Psoas muscle (tissue), 8 donors: Measurements from ENCODE around the gene FAM83G. TPM values are rescaled to one million over a fixed set of nuclear protein-coding genes. Genes with fewer than 3 reads are reported as not detected.
A peak's percentile ranks its signal among the peaks of the same experiment; 100 is the strongest.
"Not testable (repeated sequence)": the region's sequence is repeated elsewhere in the genome, so short reads cannot be mapped to it uniquely, and the experiment has no call there.

Experiments used
- ATAC-seq, 4 donors: fragments of 200-7000 bp; cut with Tn5 transposase; one replicate each; pipeline ENCODE4 v1.9.1; 2020; ENCODE audit warnings: moderate library complexity in 3 of 4, mild to moderate bottlenecking in 2 of 4
- DNase-seq, 2 donors: peaks; one replicate each; pipeline ENCODE4 v3.0.0-alpha.2; 2020
- H3K27ac ChIP-seq: fragments of 200-600 bp; one replicate; pipeline ENCODE4 v1.8.0; 2022
- H3K27me3 ChIP-seq, 3 donors: fragments of 200-600 bp in 1 of 3; one replicate each; pipeline versions ENCODE4 v1.6.1 to v1.8.0; 2013 to 2022; ENCODE audit warnings: low read length in 2 of 3, mild to moderate bottlenecking in 2 of 3, moderate library complexity in 1 of 3; ENCODE audit not compliant: insufficient read depth in 3 of 3
- H3K36me3 ChIP-seq, 2 donors: fragments of 200-600 bp in 1 of 2; one replicate each; pipeline versions ENCODE4 v1.6.1 to v1.8.0; 2013 to 2022; ENCODE audit warnings: low read depth in 1 of 2, mild to moderate bottlenecking in 1 of 2, moderate library complexity in 1 of 2; ENCODE audit not compliant: insufficient read depth in 1 of 2
- H3K4me1 ChIP-seq: fragments of 200-600 bp; one replicate; pipeline ENCODE4 v1.8.0; 2022
- H3K4me3 ChIP-seq: fragments of 200-600 bp; one replicate; pipeline ENCODE4 v1.8.0; 2022; ENCODE audit warnings: mild to moderate bottlenecking
- H3K9me3 ChIP-seq: fragments of 200-600 bp; one replicate; pipeline ENCODE4 v1.8.0; 2022
- WGBS, 3 donors: extraction: QIAGEN DNeasy Blood & Tissue Kit; methylation state at CpG; one replicate each; pipeline versions ENCODE4 v1.1.6 to v1.1.7; 2013; 5-methylcytosine and 5-hydroxymethylcytosine counted together
- intact Hi-C, 2 donors: fragments of 100-400 bp; cut with DNase I; formaldehyde crosslinking; loops; one replicate each; pipeline versions ENCODE4 v1.11.0 to v1.14.2; 2022
- polyA plus RNA-seq, 3 donors: library from polyadenylated mRNA; stranded (reverse); fragments of 200-250 nt; gene quantifications; one replicate each; pipeline ENCODE4 v1.2.3, GENCODE V29; 2013
- total RNA-seq, 4 donors: library from RNA; stranded (reverse); fragmentation: NEBNext Ultra II Directional in 2 of 4; extraction: Animal tissue kit (Norgen Biotek cat#: 25700) in 2 of 4; gene quantifications; one replicate each; pipeline versions ENCODE4 v1.2.1 to v1.2.4, GENCODE V29; 2021 to 2023
- TF ChIP-seq, protein P1 (sequence below): fragments of 200-600 bp; IDR thresholded peaks from one replicate; pipeline ENCODE4 v1.8.0; 2022; ENCODE audit warnings: antibody characterized with exemption
- donor health status: healthy with polysubstance abuse.
- donor health status: DM: no; HTN: no; CAD: no; lungs with moderate emphysema.
- donor health status: Bipolar disorder and iron deficiency.
- donor health status: healthy.
- donor health status: DM: yes; HTN: yes; CAD: no.
- donor health status: DM: no; HTN: no; CAD: no.
- donor health status: DM: no; HTN: no; CAD: no.
- donor health status: DM: yes; HTN: yes; CAD: no.

Gene FAM83G
- total and polyA plus RNA-seq, 7 donors, result 7.0 to 65.6 (median 9.2) TPM

DNA sequence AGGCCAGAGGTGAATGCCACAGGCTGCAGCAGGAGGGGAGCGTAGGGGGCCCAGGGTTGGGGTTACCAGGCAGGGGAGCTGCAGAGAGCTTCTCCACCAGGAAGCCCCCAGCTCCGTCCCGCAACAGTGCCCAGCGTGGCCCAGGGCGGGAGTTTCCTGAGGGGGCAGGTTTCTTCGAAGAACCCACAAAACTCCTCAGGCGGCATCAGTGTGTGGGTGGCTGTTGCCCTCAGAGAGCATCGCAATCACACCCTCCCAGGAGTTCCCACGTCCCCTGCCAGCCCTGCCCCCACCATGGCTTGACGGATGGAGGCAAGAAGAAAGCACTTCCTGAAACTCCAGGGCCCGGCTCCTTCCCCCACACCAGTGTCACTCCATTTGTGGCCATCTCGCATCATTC, 34.2 kb upstream of the FAM83G start:
- H3K4me1 ChIP-seq, H3K27ac ChIP-seq, H3K9me3 ChIP-seq, intact Hi-C loops, H3K27me3 ChIP-seq, H3K4me3 ChIP-seq, DNase-seq, H3K36me3 ChIP-seq: not testable (repeated sequence)
- no CpG with 5 or more reads among the region's 12 CpGs for WGBS, 3 donors
- peak in 3 of 4 donors; percentile 4 to 12 (median 11) for ATAC-seq

DNA sequence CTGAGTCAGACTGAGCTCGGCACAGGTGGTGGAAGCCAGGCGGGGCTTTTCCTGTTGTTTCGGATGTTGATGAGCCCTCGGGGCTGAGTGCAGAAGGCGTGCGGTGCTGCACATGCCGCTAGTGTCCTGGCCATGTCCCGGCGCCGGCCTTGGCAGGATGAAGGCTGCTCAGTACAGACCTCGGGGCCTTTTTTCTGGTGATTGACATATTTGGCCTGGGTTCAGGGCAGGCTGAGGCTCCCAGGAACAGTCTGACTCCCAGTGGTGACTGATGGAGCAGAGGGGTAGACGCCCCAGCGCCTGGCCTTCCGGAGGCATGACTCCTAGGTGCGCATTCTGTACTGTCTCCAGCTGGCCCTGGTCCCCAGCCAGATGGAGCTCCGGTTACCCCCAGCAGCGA, 33.4 kb upstream of the FAM83G start:
- H3K4me1 ChIP-seq, DNase-seq, H3K27ac ChIP-seq, H3K27me3 ChIP-seq, H3K36me3 ChIP-seq, H3K9me3 ChIP-seq, intact Hi-C loops, H3K4me3 ChIP-seq: not testable (repeated sequence)
- WGBS, 3 donors, result no CpG with 5 or more reads among the region's 17 CpGs
- ATAC-seq, result peak; percentile 84 to 95 (median 94)

DNA sequence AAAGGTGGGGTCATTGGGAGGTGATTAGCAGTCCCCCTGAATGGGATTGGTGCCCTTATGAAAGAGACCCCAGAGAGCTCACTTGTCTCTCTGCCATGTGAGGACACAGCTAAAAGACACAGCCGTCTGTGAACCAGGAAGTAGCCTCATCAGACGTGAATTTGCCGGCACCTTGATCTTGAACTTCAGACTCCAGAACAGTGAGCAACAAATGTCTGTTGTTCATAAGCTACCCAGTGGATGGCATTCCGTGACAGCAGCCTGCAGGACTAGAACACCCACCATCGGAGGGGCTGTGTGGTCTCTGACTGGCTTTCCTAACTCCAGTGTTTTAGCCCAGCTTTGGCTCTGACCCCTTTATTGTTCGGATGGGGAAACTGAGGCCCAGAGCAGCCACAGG, 33.0 kb upstream of the FAM83G start:
- H3K9me3 ChIP-seq, H3K4me1 ChIP-seq, H3K27me3 ChIP-seq, H3K27ac ChIP-seq, DNase-seq, H3K4me3 ChIP-seq, H3K36me3 ChIP-seq, intact Hi-C loops: not testable (repeated sequence)
- ATAC-seq, result peak in 2 of 4 donors; percentile 0 to 1
- WGBS, 3 donors, result no CpG with 5 or more reads among the region's 6 CpGs

DNA sequence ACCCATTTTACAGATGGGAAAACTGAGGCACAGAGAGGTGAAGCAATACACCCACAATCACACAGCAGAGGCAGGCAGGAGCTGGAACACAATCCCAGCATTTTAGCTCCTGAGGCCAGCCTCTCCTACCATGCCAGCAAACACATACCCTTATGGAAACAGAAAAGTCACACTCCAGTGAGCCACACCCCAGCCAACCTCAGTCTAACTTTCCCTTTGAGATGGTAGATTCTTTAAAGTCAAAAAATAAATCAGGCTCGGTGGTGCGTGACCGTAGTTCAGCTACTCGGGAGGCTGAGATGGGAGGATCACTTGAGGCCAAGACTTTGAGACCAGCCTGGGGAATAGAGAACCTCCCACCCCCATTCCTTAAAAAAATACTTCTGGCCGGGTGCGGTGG, 31.6 kb upstream of the FAM83G start:
- intact Hi-C loops, H3K36me3 ChIP-seq, ATAC-seq, H3K9me3 ChIP-seq, DNase-seq, H3K4me1 ChIP-seq, H3K27ac ChIP-seq, H3K4me3 ChIP-seq, H3K27me3 ChIP-seq: not testable (repeated sequence)
- WGBS, 3 donors, result no CpG with 5 or more reads among the region's 6 CpGs

DNA sequence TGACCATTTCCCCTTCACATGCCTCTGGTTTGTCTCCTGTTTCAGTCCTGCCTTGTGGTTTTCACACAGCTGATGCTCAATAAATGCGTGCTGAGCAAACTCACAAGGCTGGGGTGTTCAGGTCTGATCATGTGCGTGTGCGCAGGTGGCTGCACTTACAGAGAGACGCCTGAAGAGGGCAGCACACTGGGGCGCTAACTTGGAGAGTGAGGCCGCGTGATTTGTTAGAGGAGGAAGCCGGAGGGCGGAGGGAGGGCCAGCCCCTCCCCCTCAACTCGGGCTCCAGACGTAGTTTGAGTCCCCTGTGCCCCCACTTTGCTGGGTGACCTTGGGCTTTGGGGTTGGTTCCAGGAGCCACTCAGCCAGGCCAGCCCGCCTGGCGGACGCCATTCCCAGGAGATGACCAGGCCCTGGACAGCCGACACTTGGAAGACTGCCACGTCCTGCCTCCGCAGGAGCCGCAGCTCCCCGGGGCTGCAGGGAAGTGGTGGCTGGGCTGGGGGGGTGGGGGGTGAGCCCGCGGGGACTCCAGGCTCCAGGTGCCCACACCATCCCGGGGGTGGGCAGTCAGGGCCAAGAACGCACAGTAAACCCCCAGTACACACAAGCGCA, 27.9 kb upstream of the FAM83G start:
- H3K36me3 ChIP-seq, intact Hi-C loops, H3K27ac ChIP-seq, H3K27me3 ChIP-seq, H3K9me3 ChIP-seq, H3K4me1 ChIP-seq, H3K4me3 ChIP-seq: not testable (repeated sequence)
- peak in 1 of 2 donors; percentile 8 for DNase-seq
- ATAC-seq, result peak; percentile 89 to 97 (median 96)
- WGBS, 3 donors, result 23% methylated on average over 3 of the region's 24 CpGs; no CpG with 5 or more reads in 2 of the 3 donors

DNA sequence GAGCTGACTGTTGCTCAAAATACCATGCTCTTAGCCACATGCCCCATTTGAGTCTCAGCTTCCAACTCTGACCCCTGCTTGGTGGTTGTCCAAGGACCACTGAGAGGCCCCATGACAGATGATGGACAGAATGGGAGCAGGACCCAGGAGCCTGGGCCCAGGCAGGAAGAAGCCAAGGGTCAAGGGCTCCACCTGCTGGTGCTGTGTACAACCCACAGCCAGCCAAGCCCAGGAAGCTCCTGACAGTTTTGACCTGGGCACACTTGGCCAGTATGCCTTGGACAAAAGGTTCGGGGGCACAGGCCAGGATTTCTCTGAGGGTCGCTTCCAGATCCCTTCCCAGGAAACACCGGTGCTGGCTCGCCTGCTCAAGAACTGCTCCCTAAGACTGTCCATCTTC, 27.2 kb upstream of the FAM83G start:
- intact Hi-C loops, H3K4me1 ChIP-seq, H3K9me3 ChIP-seq, H3K4me3 ChIP-seq, H3K36me3 ChIP-seq, H3K27ac ChIP-seq, H3K27me3 ChIP-seq: not testable (repeated sequence)
- TF ChIP-seq, protein P1, sequence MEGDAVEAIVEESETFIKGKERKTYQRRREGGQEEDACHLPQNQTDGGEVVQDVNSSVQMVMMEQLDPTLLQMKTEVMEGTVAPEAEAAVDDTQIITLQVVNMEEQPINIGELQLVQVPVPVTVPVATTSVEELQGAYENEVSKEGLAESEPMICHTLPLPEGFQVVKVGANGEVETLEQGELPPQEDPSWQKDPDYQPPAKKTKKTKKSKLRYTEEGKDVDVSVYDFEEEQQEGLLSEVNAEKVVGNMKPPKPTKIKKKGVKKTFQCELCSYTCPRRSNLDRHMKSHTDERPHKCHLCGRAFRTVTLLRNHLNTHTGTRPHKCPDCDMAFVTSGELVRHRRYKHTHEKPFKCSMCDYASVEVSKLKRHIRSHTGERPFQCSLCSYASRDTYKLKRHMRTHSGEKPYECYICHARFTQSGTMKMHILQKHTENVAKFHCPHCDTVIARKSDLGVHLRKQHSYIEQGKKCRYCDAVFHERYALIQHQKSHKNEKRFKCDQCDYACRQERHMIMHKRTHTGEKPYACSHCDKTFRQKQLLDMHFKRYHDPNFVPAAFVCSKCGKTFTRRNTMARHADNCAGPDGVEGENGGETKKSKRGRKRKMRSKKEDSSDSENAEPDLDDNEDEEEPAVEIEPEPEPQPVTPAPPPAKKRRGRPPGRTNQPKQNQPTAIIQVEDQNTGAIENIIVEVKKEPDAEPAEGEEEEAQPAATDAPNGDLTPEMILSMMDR, result peak; percentile 39
- peak; percentile 86 to 91 (median 90) for ATAC-seq
- WGBS, 3 donors, result no CpG with 5 or more reads among the region's 4 CpGs
- peak; percentile 77 to 80 for DNase-seq

DNA sequence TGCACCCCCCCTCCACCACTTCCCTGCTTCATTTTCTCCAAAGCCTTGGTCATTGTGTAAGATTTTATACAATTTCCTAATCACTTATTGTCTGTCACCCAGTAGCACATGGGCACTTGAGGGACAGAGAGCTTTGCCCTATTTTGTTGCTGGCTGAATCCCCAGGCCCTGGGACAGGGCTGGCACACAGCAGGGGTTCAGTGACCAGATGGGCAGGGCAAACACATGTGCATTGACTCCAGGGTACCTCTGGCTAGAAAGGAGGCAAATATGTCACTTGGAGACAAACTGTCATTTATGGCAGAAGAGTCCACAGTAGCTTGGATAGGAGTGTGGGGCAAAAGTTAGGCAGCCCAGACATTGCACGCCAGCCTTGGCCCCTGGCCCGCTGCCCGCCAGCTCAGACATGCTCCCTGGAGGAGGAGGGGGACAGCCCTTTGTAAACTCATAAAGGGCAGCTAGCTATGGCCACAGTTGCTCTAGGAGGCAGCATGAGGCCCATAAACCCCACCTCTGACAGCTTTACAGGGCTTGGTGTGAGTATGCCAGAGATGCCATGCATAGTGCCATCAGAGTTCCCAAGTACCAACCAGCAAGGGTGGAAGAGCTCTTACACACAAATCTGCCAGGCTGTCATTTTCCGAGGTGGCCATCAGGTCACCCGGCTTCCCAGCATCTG, 26.3 kb upstream of the FAM83G start:
- H3K27me3 ChIP-seq, DNase-seq, intact Hi-C loops, H3K9me3 ChIP-seq, H3K4me3 ChIP-seq, ATAC-seq, H3K36me3 ChIP-seq, H3K4me1 ChIP-seq, H3K27ac ChIP-seq: not testable (repeated sequence)
- WGBS, 3 donors, result 36 to 60% (median 50%) methylated on average over 1 of the region's 5 CpGs

DNA sequence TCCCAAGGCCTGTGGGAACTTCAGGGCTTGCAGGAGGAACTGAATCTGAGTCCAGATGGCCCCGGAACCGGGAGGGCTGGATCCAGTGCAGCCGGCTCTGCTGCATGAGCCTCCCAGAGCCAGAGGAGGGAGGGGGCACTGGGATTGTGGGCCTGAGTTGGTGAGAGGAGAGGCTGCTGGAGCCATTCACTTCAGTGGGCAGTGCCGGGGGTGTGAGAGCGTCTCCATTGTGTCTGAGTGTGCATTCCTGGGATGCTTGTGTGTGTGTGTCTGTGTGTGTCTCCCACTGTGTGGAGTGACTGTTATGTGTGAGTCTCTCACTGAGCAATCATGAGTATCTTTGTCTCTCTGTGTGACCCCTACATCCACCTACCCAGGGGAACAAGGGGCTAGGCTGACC, 25.2 kb upstream of the FAM83G start:
- H3K27me3 ChIP-seq, DNase-seq, H3K27ac ChIP-seq, H3K4me3 ChIP-seq, H3K4me1 ChIP-seq, ATAC-seq, H3K9me3 ChIP-seq, H3K36me3 ChIP-seq: not testable (repeated sequence)
- WGBS, 3 donors, result 64 to 75% methylated on average over 1 to 2 of the region's 5 CpGs; no CpG with 5 or more reads in 1 of the 3 donors
- intact Hi-C loops, result loop anchor here in 1 of 2 donors (10.0 kb wide), 1 partner anchor 65 kb away; no protein-coding TSS in a partner anchor

DNA sequence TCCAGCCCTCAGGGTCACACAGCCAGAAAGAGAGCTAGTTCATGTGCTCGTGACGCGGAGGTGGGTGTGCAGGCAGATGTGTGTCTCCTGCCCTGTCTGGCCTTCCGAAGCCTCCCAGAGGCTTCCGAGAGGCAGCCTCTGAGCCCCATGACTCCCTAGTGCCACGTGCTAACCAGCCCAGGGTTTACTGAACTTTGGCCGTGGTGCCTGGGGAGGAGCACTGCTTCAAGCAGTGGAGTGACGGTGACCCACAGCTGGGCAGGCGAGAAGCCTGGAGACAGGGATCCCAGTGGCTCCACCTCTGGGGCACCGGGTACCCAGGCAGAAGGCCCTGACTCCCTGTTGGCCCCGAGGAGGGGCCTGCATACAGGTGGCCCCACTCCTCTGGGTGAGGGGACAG, 24.1 kb upstream of the FAM83G start:
- H3K27ac ChIP-seq, H3K4me3 ChIP-seq, H3K27me3 ChIP-seq, H3K36me3 ChIP-seq, DNase-seq, H3K4me1 ChIP-seq, ATAC-seq, H3K9me3 ChIP-seq: not testable (repeated sequence)
- WGBS, 3 donors, result no CpG with 5 or more reads among the region's 11 CpGs
- intact Hi-C loops, result loop anchor here in 1 of 2 donors (10.0 kb wide), 1 partner anchor 64 kb away; no protein-coding TSS in a partner anchor
